ENCODE results near the gene CREBRF. TPM values are rescaled to one million over a fixed set of nuclear protein-coding genes. Genes with fewer than 3 reads are reported as not detected.

The CREBRF gene
- total and polyA plus RNA-seq, 2 experiments from 2014 or later = 14.7 to 21.0 TPM

GRCh38 chr5:173178369-173178910 is 122.3 kb downstream of the CREBRF start:
- H2AFZ ChIP-seq = no peak overlapping the region
- no peak for DNase-seq (ENCODE audit: low spot score)
- TF ChIP-seq EZH2phosphoT487 (IDR thresholded peaks at IDR 0.05; ENCODE audit: low read depth, severe bottlenecking, unreplicated experiment) = no peak
- no peak for TF ChIP-seq EZH2 (IDR thresholded peaks at IDR 0.05; ENCODE audit: borderline replicate concordance)
- TF ChIP-seq CTCF (IDR thresholded peaks at IDR 0.05; ENCODE audit: poor library complexity) = no peak
- H3K4me2 ChIP-seq = no peak overlapping the region
- H3K27ac ChIP-seq = no peak overlapping the region
- no peaks in the 10 kb centered on the region for H3K27me3 ChIP-seq
- H3K36me3 ChIP-seq (replicated peaks; ENCODE audit: insufficient read depth, low read depth) = no peaks in the 10 kb centered on the region
- H3K4me3 ChIP-seq = no peak overlapping the region
- no peaks in the 10 kb centered on the region for H4K20me1 ChIP-seq (ENCODE audit: insufficient read depth, poor library complexity, severe bottlenecking)
- no peaks in the 10 kb centered on the region for H3K9me2 ChIP-seq (replicated peaks; ENCODE audit: insufficient read depth)
- no peaks in the 10 kb centered on the region for H3K4me1 ChIP-seq (ENCODE audit: insufficient read depth)
- no peaks in the 10 kb centered on the region for H3K9me3 ChIP-seq (ENCODE audit: low read depth)
- H3K79me2 ChIP-seq = no peaks in the 10 kb centered on the region
- WGBS (ENCODE audit: low lambda C conversion rate, missing lambda C conversion rate) = 85% methylated on average over 12 of the region's 12 CpGs

GRCh38 chr5:173180331-173180730 is 124.2 kb downstream of the CREBRF start:
- Histone ChIP-seq H3K4me2 (no peak overlapping the region), H3K9me3 (ENCODE audit: low read depth) (no peaks in the 10 kb centered on the region), H3K79me2 (no peaks in the 10 kb centered on the region), H3K4me3 (no peak overlapping the region), H3K9me2 (replicated peaks; ENCODE audit: insufficient read depth) (no peaks in the 10 kb centered on the region), H3K27me3 (no peaks in the 10 kb centered on the region), H2AFZ (no peak overlapping the region), H3K4me1 (ENCODE audit: insufficient read depth) (no peaks in the 10 kb centered on the region), H4K20me1 (ENCODE audit: insufficient read depth, poor library complexity, severe bottlenecking) (no peaks in the 10 kb centered on the region), H3K36me3 (replicated peaks; ENCODE audit: insufficient read depth, low read depth) (no peaks in the 10 kb centered on the region), H3K27ac (no peak overlapping the region)
- WGBS (ENCODE audit: low lambda C conversion rate, missing lambda C conversion rate) = 97% methylated on average over 2 of the region's 2 CpGs
- no peak for DNase-seq (ENCODE audit: low spot score)
- TF ChIP-seq EZH2phosphoT487 (IDR thresholded peaks at IDR 0.05; ENCODE audit: low read depth, severe bottlenecking, unreplicated experiment) (no peak), CTCF (IDR thresholded peaks at IDR 0.05; ENCODE audit: poor library complexity) (no peak), EZH2 (IDR thresholded peaks at IDR 0.05; ENCODE audit: borderline replicate concordance) (no peak)

GRCh38 chr5:173187054-173187743 is 131.0 kb downstream of the CREBRF start:
- Histone ChIP-seq H3K4me2 (no peak overlapping the region), H3K4me1 (ENCODE audit: insufficient read depth) (no peaks in the 10 kb centered on the region), H2AFZ (no peak overlapping the region), H3K9me3 (ENCODE audit: low read depth) (no peaks in the 10 kb centered on the region), H3K27me3 (no peaks in the 10 kb centered on the region), H3K79me2 (no peaks in the 10 kb centered on the region), H3K4me3 (no peak overlapping the region), H4K20me1 (ENCODE audit: insufficient read depth, poor library complexity, severe bottlenecking) (no peaks in the 10 kb centered on the region), H3K9me2 (replicated peaks; ENCODE audit: insufficient read depth) (no peaks in the 10 kb centered on the region), H3K36me3 (replicated peaks; ENCODE audit: insufficient read depth, low read depth) (no peaks in the 10 kb centered on the region), H3K27ac (no peak overlapping the region)
- DNase-seq (ENCODE audit: low spot score) = no peak
- 82% methylated on average over 11 of the region's 11 CpGs for WGBS (ENCODE audit: low lambda C conversion rate, missing lambda C conversion rate)
- TF ChIP-seq EZH2 (IDR thresholded peaks at IDR 0.05; ENCODE audit: borderline replicate concordance) = no peak
- no peak for TF ChIP-seq CTCF (IDR thresholded peaks at IDR 0.05; ENCODE audit: poor library complexity)
- no peak for TF ChIP-seq EZH2phosphoT487 (IDR thresholded peaks at IDR 0.05; ENCODE audit: low read depth, severe bottlenecking, unreplicated experiment)
